GM12878 (cell line): Measurements from ENCODE around the gene NLRP9. TPM values are rescaled to one million over a fixed set of nuclear protein-coding genes. Genes with fewer than 3 reads are reported as not detected.

Source experiments
- ATAC-seq: fragments of 200-7000 bp; cut with Tn5 transposase; 3 replicates; pipeline ENCODE4 v1.9.1; 2020; ENCODE audit warnings: mild to moderate bottlenecking, moderate library complexity
- BruUV-seq: library from RNA; stranded (reverse); fragments of 400-500 nt; replicated peaks from 2 replicates; lab custom pipeline; 2021; lab: Mats Ljungman, UMichigan
- CTCF ChIA-PET: fragments of 300-600 bp; sonication (Branson Sonifier 250); formaldehyde crosslinking; extraction: SDS; loops from one replicate; lab custom pipeline; 2021; ENCODE audit warnings: inconsistent platforms; lab: Yijun Ruan, JAX
- POLR2A ChIA-PET: fragments of 350-600 bp; formaldehyde crosslinking; extraction: SDS; loops from one replicate; lab custom pipeline; 2021; ENCODE audit warnings: inconsistent platforms; lab: Charles Lee
- RAD21 ChIA-PET: fragments of 300-600 bp; sonication (Branson Sonifier 250); formaldehyde crosslinking; loops from one replicate; lab custom pipeline; 2023; ENCODE audit warnings: antibody characterized with exemption; ENCODE audit not compliant: unreplicated experiment; lab: Charles Lee
- SMC1A ChIA-PET: fragments of 300-600 bp; sonication (Branson Sonifier 250); formaldehyde crosslinking; loops from one replicate; lab custom pipeline; 2023; ENCODE audit not compliant: unreplicated experiment, uncharacterized antibody; lab: Charles Lee
- DNase-seq: peaks from one replicate; pipeline ENCODE4 v3.0.0-alpha.2; 2011; ENCODE audit warnings: low read depth, low spot score
- FAIRE-seq: peaks from 3 replicates; lab custom pipeline; 2011; peaks lifted over from hg19 to GRCh38; lab: Jason Lieb, UNC
- H2AFZ ChIP-seq: 2 replicates; pipeline ENCODE4 v1.6.0; 2011; ENCODE audit warnings: low read depth, low read length, control low read depth; ENCODE audit not compliant: control insufficient read depth
- H3K27ac ChIP-seq: 2 replicates; pipeline ENCODE4 v1.5.1; 2011; ENCODE audit warnings: control low read depth; ENCODE audit not compliant: control insufficient read depth, insufficient read depth
- H3K27me3 ChIP-seq, 2 experiments: replicated peaks in 1 of 2; 2 replicates each; pipeline versions ENCODE4 v1.6.0 to v1.6.1; 2011; ENCODE audit warnings: low read length in 1 of 2; ENCODE audit not compliant: control insufficient read depth in 2 of 2, insufficient read depth in 2 of 2
- H3K36me3 ChIP-seq, 2 experiments: 2 replicates each; pipeline ENCODE4 v1.5.1; 2011; ENCODE audit warnings: low read length in 1 of 2; ENCODE audit not compliant: control insufficient read depth in 2 of 2, insufficient read depth in 2 of 2
- H3K4me1 ChIP-seq: 2 replicates; pipeline ENCODE4 v1.6.1; 2011; ENCODE audit warnings: mild to moderate bottlenecking, low read length, moderate library complexity, mixed read lengths; ENCODE audit not compliant: control insufficient read depth, insufficient read depth
- H3K4me2 ChIP-seq: 2 replicates; pipeline ENCODE4 v1.6.0; 2011; ENCODE audit warnings: control low read depth; ENCODE audit not compliant: control insufficient read depth, insufficient read depth
- H3K4me3 ChIP-seq: fragments of 200-600 bp; sonication (generic); 2 replicates; pipeline ENCODE4 v1.5.1; 2016
- H3K79me2 ChIP-seq: 2 replicates; pipeline ENCODE4 v1.6.0; 2011; ENCODE audit warnings: low read length; ENCODE audit not compliant: control insufficient read depth, insufficient read depth
- H3K9ac ChIP-seq: 2 replicates; pipeline ENCODE4 v1.8.0; 2011; ENCODE audit warnings: low read length, control low read depth, mixed read lengths; ENCODE audit not compliant: control insufficient read depth, insufficient read depth
- H3K9me3 ChIP-seq: replicated peaks from 3 replicates; pipeline ENCODE4 v1.5.1; 2011; ENCODE audit warnings: mild to moderate bottlenecking, low read length; ENCODE audit not compliant: control insufficient read depth, insufficient read depth
- H4K20me1 ChIP-seq: 2 replicates; pipeline ENCODE4 v1.6.0; 2011; ENCODE audit not compliant: control insufficient read depth, insufficient read depth
- BCL11A ChIP-seq: IDR thresholded peaks from 2 replicates; pipeline ENCODE4 v1.6.1; 2011; ENCODE audit warnings: low read depth, low read length
- CHD1 ChIP-seq: IDR thresholded peaks from 2 replicates; pipeline ENCODE4 v1.6.1; 2012; ENCODE audit warnings: low read depth, low read length, improper control_type of control experiment
- CHD4 ChIP-seq: fragments of 200-600 bp; sonication (generic); IDR thresholded peaks from 2 replicates; pipeline ENCODE4 v1.6.1; 2016; ENCODE audit warnings: mild to moderate bottlenecking
- ETV6 ChIP-seq, 2 experiments: fragments of 450-650 bp in 1 of 2; IDR thresholded peaks in 1 of 2; conservative IDR thresholded peaks in 1 of 2; 2 replicates each; pipeline ENCODE4 v1.6.1; 2014; ENCODE audit warnings: antibody characterized with exemption in 1 of 2, borderline replicate concordance in 1 of 2, low read depth in 1 of 2, mild to moderate bottlenecking in 1 of 2, moderate library complexity in 1 of 2
- HDAC6 ChIP-seq: fragments of 200-600 bp; sonication (generic); IDR thresholded peaks from one replicate; pipeline ENCODE4 v1.8.0; 2017; ENCODE audit warnings: antibody characterized with exemption; ENCODE audit not compliant: unreplicated experiment
- IRF5 ChIP-seq: fragments of 450-650 bp; IDR thresholded peaks from 2 replicates; pipeline ENCODE4 v1.6.1; 2017; ENCODE audit warnings: borderline replicate concordance
- PML ChIP-seq: IDR thresholded peaks from 2 replicates; pipeline ENCODE4 v1.6.1; 2012; ENCODE audit warnings: low read length, inconsistent platforms
- POLR2A ChIP-seq: IDR thresholded peaks from 2 replicates; pipeline ENCODE4 v1.6.1; 2011; ENCODE audit warnings: low read depth, mild to moderate bottlenecking, low read length
- SREBF2 ChIP-seq: IDR thresholded peaks from 2 replicates; pipeline ENCODE4 v1.6.1; 2012; ENCODE audit warnings: mild to moderate bottlenecking, low read length
- ZNF274 ChIP-seq: IDR thresholded peaks from one replicate; pipeline ENCODE4 v1.8.0; 2011; ENCODE audit not compliant: insufficient read length, insufficient read depth
- WGBS: methylation state at CpG from one replicate; pipeline ENCODE4 v1.1.6; 2016; ENCODE audit warnings: low lambda C conversion rate; ENCODE audit not compliant: insufficient replicate concordance, insufficient coverage; ENCODE audit errors: missing lambda C conversion rate; 5-methylcytosine and 5-hydroxymethylcytosine counted together
- in situ Hi-C: fragments of 300-500 bp; cut with MboI; formaldehyde crosslinking; loops from 9 replicates; pipeline ENCODE4 v1.14.3; 2018; ENCODE audit warnings: mixed read lengths
- intact Hi-C: fragments of 100-400 bp; cut with micrococcal nuclease; formaldehyde crosslinking; loops from one replicate; pipeline ENCODE4 v1.14.2; 2022; ENCODE audit not compliant: unreplicated experiment
- polyA plus RNA-seq, 11 experiments: library from polyadenylated mRNA; depleted of rRNA in 4 of 11; unstranded in 6 of 11; stranded (reverse) in 5 of 11; fragments of >200 nt; fragmentation: Nextera tagmentation in 4 of 11; fragmentation: Illumina TruSeq in 1 of 11; extraction: Ambion mirVana in 4 of 11; extraction: Trizol in 1 of 11; gene quantifications; 1 replicate in 1 of 11; 2 replicates in 10 of 11; pipeline versions ENCODE4 v1.2.1 to v1.2.3, GENCODE V29; 2011 to 2016; ENCODE audit warnings: inconsistent platforms in 2 of 11, missing spikeins in 2 of 11, low read depth in 1 of 11
- total RNA-seq, 4 experiments: library from RNA; depleted of rRNA in 3 of 4; stranded (reverse); fragments of >200 nt in 3 of 4; fragmentation: Illumina TruSeq in 1 of 4; extraction: Trizol in 1 of 4; gene quantifications; 2 replicates each; pipeline versions ENCODE4 v1.2.1 to v1.2.3, GENCODE V29; 2013 to 2021

NLRP9 gene
- total and polyA plus RNA-seq, 10 of the 15 experiments (the other 5 are each of a cell fraction or from before 2014, with no cell fraction given) = not detected

DNA sequence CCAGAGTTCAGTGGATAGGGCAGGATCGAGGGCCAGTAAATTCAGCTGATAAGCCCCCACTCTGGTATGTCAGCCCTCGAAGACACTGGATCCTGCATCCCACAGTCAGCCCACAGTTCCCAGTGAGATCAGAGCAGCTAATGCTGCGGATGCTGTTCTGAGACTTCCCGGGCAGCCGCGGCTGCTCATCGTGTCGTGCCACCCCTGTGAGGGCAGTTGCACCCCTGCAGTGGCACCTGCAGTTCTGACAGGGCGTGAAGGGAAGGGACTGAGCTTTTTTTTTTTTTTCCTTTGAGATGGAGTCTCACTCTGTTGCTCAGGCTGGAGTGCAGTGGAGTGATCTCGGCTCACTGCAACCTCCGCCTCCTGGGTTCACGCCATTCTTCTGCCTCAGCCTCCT, 70.7 kb downstream of the NLRP9 start:
- FAIRE-seq = no peak
- Histone ChIP-seq H3K79me2 (peaks cover 20% of the 10 kb centered on the region), H3K9ac (no peak overlapping the region), H3K36me3 (peaks cover 43 to 65% of the 10 kb centered on the region in 2 experiments), H3K4me3 (no peak overlapping the region), H3K4me1 (no peaks in the 10 kb centered on the region), H3K27me3 (no peaks in the 10 kb centered on the region), H4K20me1 (peaks cover 23% of the 10 kb centered on the region), H2AFZ (no peak overlapping the region), H3K9me3 (no peaks in the 10 kb centered on the region), H3K27ac (no peak overlapping the region), H3K4me2 (no peak overlapping the region)
- no peak for ATAC-seq
- no peak for TF ChIP-seq ETV6 (conservative IDR thresholded peaks at IDR 0.05 in 1 of 2, IDR thresholded peaks at IDR 0.05 in 1 of 2; ENCODE audit: borderline replicate concordance in 1 of 2, low read depth in 1 of 2)
- TF ChIP-seq POLR2A = 0 out of 2 replicates have a peak, but pooled peaks have one; percentile 15
- intact Hi-C loops (no loop called here), in situ Hi-C loops (loop anchor here (25.0 kb wide), 1 partner anchor 1530 kb away; the partner anchor contains the start of gene CNOT3)
- POLR2A ChIA-PET = interaction anchor here (0.7 kb wide), 1 partner anchor 20 kb away, joined by 3 read pairs; no protein-coding TSS in a partner anchor
- WGBS = 92% methylated on average over 12 of the region's 12 CpGs
- RAD21 ChIA-PET = no interaction called here
- SMC1A ChIA-PET = no interaction called here
- no peak for DNase-seq
- CTCF ChIA-PET = interaction anchor here (0.6 kb wide), 1 partner anchor 440 kb away, joined by 3 read pairs; no protein-coding TSS in a partner anchor
- BruUV-seq = no TSS peak

GRCh38 chr19:55667006-55667381, 71.2 kb downstream of the NLRP9 start:
- POLR2A ChIA-PET = no interaction called here
- H3K27ac ChIP-seq = no peak overlapping the region
- no peak for FAIRE-seq

More at GRCh38 chr19:55667006-55667381, 71.2 kb downstream of the NLRP9 start:
- Histone ChIP-seq H2AFZ (no peak overlapping the region), H4K20me1 (peaks cover 21% of the 10 kb centered on the region), H3K36me3 (peaks cover 44 to 68% of the 10 kb centered on the region in 2 experiments), H3K9ac (no peak overlapping the region), H3K79me2 (peaks cover 20% of the 10 kb centered on the region), H3K27me3 (no peaks in the 10 kb centered on the region), H3K4me2 (no peak overlapping the region), H3K4me1 (no peaks in the 10 kb centered on the region), H3K4me3 (no peak overlapping the region), H3K9me3 (no peaks in the 10 kb centered on the region)
- in situ Hi-C loops (loop anchor here (25.0 kb wide), 1 partner anchor 1530 kb away; the partner anchor contains the start of gene CNOT3), intact Hi-C loops (no loop called here)
- ChIA-PET CTCF (no interaction called here), SMC1A (no interaction called here), RAD21 (no interaction called here)
- WGBS = 94% methylated on average over 4 of the region's 4 CpGs
- TF ChIP-seq CHD1 = no peak
- no peak for TF ChIP-seq PML
- TF ChIP-seq BCL11A = no peak
- no peak for TF ChIP-seq CHD4
- no peak for TF ChIP-seq IRF5
- no peak for TF ChIP-seq SREBF2
- TF ChIP-seq ZNF274 = no peak
- no peak for TF ChIP-seq HDAC6
- no TSS peak for BruUV-seq
- DNase-seq (no peak), ATAC-seq (no peak)
